Measurements from ENCODE around the gene SLC6A13. TPM values are rescaled to one million over a fixed set of nuclear protein-coding genes. Genes with fewer than 3 reads are reported as not detected.

Gene SLC6A13
- total and polyA plus RNA-seq, 4 donors = 0.23 to 12.0 (median 7.5) TPM

DNA sequence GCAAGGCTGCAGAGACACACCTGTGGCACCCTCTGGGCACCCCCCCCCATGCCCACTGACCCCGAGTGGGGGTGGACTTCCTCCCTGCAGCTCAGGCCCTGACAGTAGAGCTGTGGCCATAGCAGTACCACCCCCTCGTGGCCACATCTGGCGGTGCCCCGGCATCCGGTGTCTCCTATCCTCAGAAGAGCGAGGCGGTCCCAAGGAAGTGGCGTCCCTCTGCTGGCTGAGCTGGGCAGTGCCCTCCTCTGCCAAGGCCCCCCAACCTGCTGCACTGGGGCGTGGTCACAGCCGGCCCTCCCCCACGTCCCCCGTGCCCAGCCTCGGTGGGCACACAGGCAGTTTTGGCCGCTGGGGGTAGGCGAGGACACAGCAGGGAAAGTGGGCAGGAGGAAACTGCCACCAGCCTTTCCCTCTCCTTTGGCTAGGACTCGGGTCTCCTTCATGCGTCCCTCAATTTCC lies 42.7 kb downstream of the SLC6A13 start:
- no peak overlapping the region for H3K27ac ChIP-seq (ENCODE audit: low read depth in 1 of 2, low read length in 2 of 2)
- TF ChIP-seq RAD21 (IDR thresholded peaks at IDR 0.05) (peak; percentile 76 to 93), CTCF (IDR thresholded peaks at IDR 0.05; ENCODE audit: low read depth, low read length, missing input control) (peak; percentile 70), FOXA1 (IDR thresholded peaks at IDR 0.05) (no peak)

GRCh38 chr12:218728-219590 lies 43.7 kb downstream of the SLC6A13 start:
- Histone ChIP-seq H3K27me3 (ENCODE audit: control insufficient read depth in 4 of 4, insufficient read depth in 4 of 4, low read length in 3 of 4) (no peaks in the 10 kb centered on the region), H3K9me3 (ENCODE audit: control insufficient read depth in 4 of 4, low read length in 3 of 4) (no peaks in the 10 kb centered on the region), H3K4me3 (ENCODE audit: low read depth in 1 of 3, low read length in 3 of 3) (no peak overlapping the region), H3K9ac (ENCODE audit: low read depth in 1 of 2, low read length in 2 of 2) (no peak overlapping the region), H3K36me3 (ENCODE audit: control insufficient read depth in 4 of 4, insufficient read depth in 3 of 4, low read depth in 1 of 4, low read length in 3 of 4) (peaks cover 0 to 39% (median 19%) of the 10 kb centered on the region in 4 donors), H3K27ac (ENCODE audit: low read depth in 1 of 2, low read length in 2 of 2) (no peak overlapping the region), H3K4me1 (ENCODE audit: control insufficient read depth in 4 of 4, insufficient read depth in 4 of 4, low read length in 3 of 4) (peaks cover 3 to 15% (median 8%) of the 10 kb centered on the region in 4 donors)
- TF ChIP-seq ATF3 (IDR thresholded peaks at IDR 0.05) (no peak), CTCF (IDR thresholded peaks at IDR 0.05; ENCODE audit: low read depth, low read length, missing input control) (no peak), NR2F2 (IDR thresholded peaks at IDR 0.05) (no peak), JUND (IDR thresholded peaks at IDR 0.05) (no peak), SP1 (IDR thresholded peaks at IDR 0.05) (no peak), EGR1 (IDR thresholded peaks at IDR 0.05; ENCODE audit: low read depth in 2 of 2) (no peak), HNF4A (conservative IDR thresholded peaks at IDR 0.05) (no peak), YY1 (IDR thresholded peaks at IDR 0.05) (no peak), FOXA2 (IDR thresholded peaks at IDR 0.05) (no peak), RXRA (IDR thresholded peaks at IDR 0.05) (no peak), TAF1 (conservative IDR thresholded peaks at IDR 0.05) (no peak), HNF4G (IDR thresholded peaks at IDR 0.05) (no peak), RAD21 (IDR thresholded peaks at IDR 0.05) (no peak), FOXA1 (IDR thresholded peaks at IDR 0.05) (no peak), GABPA (IDR thresholded peaks at IDR 0.05 in 1 of 2, conservative IDR thresholded peaks at IDR 0.05 in 1 of 2) (no peak)
- TF ChIP-seq, protein P1, sequence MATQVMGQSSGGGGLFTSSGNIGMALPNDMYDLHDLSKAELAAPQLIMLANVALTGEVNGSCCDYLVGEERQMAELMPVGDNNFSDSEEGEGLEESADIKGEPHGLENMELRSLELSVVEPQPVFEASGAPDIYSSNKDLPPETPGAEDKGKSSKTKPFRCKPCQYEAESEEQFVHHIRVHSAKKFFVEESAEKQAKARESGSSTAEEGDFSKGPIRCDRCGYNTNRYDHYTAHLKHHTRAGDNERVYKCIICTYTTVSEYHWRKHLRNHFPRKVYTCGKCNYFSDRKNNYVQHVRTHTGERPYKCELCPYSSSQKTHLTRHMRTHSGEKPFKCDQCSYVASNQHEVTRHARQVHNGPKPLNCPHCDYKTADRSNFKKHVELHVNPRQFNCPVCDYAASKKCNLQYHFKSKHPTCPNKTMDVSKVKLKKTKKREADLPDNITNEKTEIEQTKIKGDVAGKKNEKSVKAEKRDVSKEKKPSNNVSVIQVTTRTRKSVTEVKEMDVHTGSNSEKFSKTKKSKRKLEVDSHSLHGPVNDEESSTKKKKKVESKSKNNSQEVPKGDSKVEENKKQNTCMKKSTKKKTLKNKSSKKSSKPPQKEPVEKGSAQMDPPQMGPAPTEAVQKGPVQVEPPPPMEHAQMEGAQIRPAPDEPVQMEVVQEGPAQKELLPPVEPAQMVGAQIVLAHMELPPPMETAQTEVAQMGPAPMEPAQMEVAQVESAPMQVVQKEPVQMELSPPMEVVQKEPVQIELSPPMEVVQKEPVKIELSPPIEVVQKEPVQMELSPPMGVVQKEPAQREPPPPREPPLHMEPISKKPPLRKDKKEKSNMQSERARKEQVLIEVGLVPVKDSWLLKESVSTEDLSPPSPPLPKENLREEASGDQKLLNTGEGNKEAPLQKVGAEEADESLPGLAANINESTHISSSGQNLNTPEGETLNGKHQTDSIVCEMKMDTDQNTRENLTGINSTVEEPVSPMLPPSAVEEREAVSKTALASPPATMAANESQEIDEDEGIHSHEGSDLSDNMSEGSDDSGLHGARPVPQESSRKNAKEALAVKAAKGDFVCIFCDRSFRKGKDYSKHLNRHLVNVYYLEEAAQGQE (IDR thresholded peaks at IDR 0.05) = no peak
- TF ChIP-seq, protein P2, sequence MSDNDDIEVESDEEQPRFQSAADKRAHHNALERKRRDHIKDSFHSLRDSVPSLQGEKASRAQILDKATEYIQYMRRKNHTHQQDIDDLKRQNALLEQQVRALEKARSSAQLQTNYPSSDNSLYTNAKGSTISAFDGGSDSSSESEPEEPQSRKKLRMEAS (IDR thresholded peaks at IDR 0.05) = no peak
- TF ChIP-seq, protein P3, sequence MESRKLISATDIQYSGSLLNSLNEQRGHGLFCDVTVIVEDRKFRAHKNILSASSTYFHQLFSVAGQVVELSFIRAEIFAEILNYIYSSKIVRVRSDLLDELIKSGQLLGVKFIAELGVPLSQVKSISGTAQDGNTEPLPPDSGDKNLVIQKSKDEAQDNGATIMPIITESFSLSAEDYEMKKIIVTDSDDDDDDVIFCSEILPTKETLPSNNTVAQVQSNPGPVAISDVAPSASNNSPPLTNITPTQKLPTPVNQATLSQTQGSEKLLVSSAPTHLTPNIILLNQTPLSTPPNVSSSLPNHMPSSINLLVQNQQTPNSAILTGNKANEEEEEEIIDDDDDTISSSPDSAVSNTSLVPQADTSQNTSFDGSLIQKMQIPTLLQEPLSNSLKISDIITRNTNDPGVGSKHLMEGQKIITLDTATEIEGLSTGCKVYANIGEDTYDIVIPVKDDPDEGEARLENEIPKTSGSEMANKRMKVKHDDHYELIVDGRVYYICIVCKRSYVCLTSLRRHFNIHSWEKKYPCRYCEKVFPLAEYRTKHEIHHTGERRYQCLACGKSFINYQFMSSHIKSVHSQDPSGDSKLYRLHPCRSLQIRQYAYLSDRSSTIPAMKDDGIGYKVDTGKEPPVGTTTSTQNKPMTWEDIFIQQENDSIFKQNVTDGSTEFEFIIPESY (IDR thresholded peaks at IDR 0.05) = no peak
- WGBS = 88% methylated on average over 30 of the region's 30 CpGs
- no peak for DNase-seq (ENCODE audit: low spot score)

More for the DNA sequence above, 42.7 kb downstream of the SLC6A13 start:
- Histone ChIP-seq H3K27me3 (ENCODE audit: control insufficient read depth in 4 of 4, insufficient read depth in 4 of 4, low read length in 3 of 4) (no peaks in the 10 kb centered on the region), H3K4me3 (ENCODE audit: low read depth in 1 of 3, low read length in 3 of 3) (no peak overlapping the region), H3K9me3 (ENCODE audit: control insufficient read depth in 4 of 4, low read length in 3 of 4) (no peaks in the 10 kb centered on the region), H3K9ac (ENCODE audit: low read depth in 1 of 2, low read length in 2 of 2) (no peak overlapping the region), H3K4me1 (ENCODE audit: control insufficient read depth in 4 of 4, insufficient read depth in 4 of 4, low read length in 3 of 4) (peaks cover 0 to 5% (median 1%) of the 10 kb centered on the region in 4 donors), H3K36me3 (ENCODE audit: control insufficient read depth in 4 of 4, insufficient read depth in 3 of 4, low read depth in 1 of 4, low read length in 3 of 4) (peaks cover 0 to 47% (median 25%) of the 10 kb centered on the region in 4 donors)
- 40% methylated on average over 17 of the region's 17 CpGs for WGBS
- DNase-seq (ENCODE audit: low spot score) = peak; percentile 77

Measured in liver (tissue), 9 donors.